Breast epithelium (tissue), 4 donors: ENCODE results near the gene FUNDC2. TPM values are rescaled to one million over a fixed set of nuclear protein-coding genes. Genes with fewer than 3 reads are reported as not detected.
A peak's percentile ranks its signal among the peaks of the same experiment; 100 is the strongest.

Source experiments
- DNase-seq, 2 donors: peaks; one replicate each; pipeline ENCODE4 v3.0.0-alpha.2; 2019; ENCODE audit warnings: low spot score in 2 of 2
- H3K27ac ChIP-seq, 2 donors: fragments of 200-600 bp; sonication (generic) in 1 of 2; one replicate each; pipeline ENCODE4 v1.5.1; 2016 to 2019; ENCODE audit warnings: mild to moderate bottlenecking in 1 of 2
- H3K27me3 ChIP-seq, 2 donors: fragments of 200-600 bp; sonication (generic) in 1 of 2; one replicate each; pipeline versions ENCODE4 v1.5.1 to v1.6.0; 2017 to 2019; ENCODE audit warnings: control low read depth in 1 of 2, mild to moderate bottlenecking in 1 of 2
- H3K36me3 ChIP-seq: fragments of 200-600 bp; one replicate; pipeline ENCODE4 v1.5.1; 2019
- H3K4me1 ChIP-seq, 2 donors: fragments of 200-600 bp; sonication (generic); one replicate each; pipeline ENCODE4 v1.5.1; 2016 to 2019; ENCODE audit warnings: control low read depth in 1 of 2
- H3K4me3 ChIP-seq, 3 donors: fragments of 200-600 bp; sonication (generic); 1 replicate in 2 of 3; 2 replicates in 1 of 3; pipeline ENCODE4 v1.5.1; 2016 to 2019; ENCODE audit warnings: mild to moderate bottlenecking in 3 of 3, moderate library complexity in 2 of 3
- H3K9me3 ChIP-seq, 2 donors: fragments of 200-600 bp; sonication (generic) in 1 of 2; one replicate each; pipeline ENCODE4 v1.5.1; 2016 to 2019; ENCODE audit warnings: control low read depth in 1 of 2
- POLR2A ChIP-seq: fragments of 450-650 bp; IDR thresholded peaks from one replicate; pipeline ENCODE4 v1.6.1; 2016; ENCODE audit warnings: antibody characterized with exemption, mild to moderate bottlenecking, moderate library complexity
- POLR2AphosphoS5 ChIP-seq, 3 donors: sonication (generic); formaldehyde crosslinking; IDR thresholded peaks; one replicate each; pipeline ENCODE4 v1.6.1; 2017; ENCODE audit warnings: antibody characterized with exemption in 3 of 3
- intact Hi-C: fragments of 100-400 bp; cut with DNase I; formaldehyde crosslinking; loops from one replicate; pipeline ENCODE4 v1.15.1; 2023; ENCODE audit warnings: low total_unique reads
- total RNA-seq, 3 donors: library from RNA; depleted of rRNA; stranded (reverse); fragments of >200 nt; gene quantifications; one replicate each; pipeline ENCODE4 v1.1.0, GENCODE V29; 2016
- TF ChIP-seq, protein P1 (sequence below), 3 donors: fragments of 450-650 bp; IDR thresholded peaks; one replicate each; pipeline ENCODE4 v1.5.1; 2016 to 2017; ENCODE audit warnings: antibody characterized with exemption in 3 of 3, mild to moderate bottlenecking in 3 of 3, moderate library complexity in 3 of 3

The FUNDC2 gene
- total RNA-seq, 3 donors from 2014 or later: 76.7 to 99.0 (median 81.0) TPM

DNA sequence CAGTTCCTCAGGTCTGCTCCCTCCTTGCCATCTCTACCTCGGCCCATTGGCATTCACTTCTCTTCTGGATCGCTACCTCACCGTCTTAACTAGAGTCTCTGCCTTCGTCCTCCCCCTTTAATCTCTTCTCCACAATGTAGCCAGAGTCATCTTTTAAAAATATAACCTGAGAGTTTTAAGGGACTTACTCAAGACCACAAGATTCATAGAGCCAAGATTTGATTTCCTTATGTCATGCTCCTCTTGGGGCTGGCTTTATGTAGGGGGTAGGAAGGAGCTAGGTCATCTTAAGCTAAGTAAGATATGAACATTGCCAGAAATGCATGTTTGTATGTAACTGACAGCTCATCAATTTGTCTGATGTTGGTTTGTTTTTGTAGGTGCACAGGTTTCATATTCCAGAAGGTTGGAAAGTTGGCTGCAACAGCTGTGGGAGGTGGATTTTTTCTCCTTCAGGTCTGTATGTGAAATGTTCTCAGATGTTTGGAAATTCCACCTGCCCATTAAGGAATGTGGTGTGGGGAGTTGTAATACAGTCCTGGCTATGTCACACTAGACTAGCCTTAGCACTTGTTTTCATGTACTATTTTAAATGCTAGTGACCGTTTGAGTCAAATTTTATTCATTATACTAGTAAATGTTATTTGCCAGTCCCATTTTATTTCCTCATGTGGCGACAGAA is 19.6 kb downstream of the FUNDC2 start:
- TF ChIP-seq, protein P1, sequence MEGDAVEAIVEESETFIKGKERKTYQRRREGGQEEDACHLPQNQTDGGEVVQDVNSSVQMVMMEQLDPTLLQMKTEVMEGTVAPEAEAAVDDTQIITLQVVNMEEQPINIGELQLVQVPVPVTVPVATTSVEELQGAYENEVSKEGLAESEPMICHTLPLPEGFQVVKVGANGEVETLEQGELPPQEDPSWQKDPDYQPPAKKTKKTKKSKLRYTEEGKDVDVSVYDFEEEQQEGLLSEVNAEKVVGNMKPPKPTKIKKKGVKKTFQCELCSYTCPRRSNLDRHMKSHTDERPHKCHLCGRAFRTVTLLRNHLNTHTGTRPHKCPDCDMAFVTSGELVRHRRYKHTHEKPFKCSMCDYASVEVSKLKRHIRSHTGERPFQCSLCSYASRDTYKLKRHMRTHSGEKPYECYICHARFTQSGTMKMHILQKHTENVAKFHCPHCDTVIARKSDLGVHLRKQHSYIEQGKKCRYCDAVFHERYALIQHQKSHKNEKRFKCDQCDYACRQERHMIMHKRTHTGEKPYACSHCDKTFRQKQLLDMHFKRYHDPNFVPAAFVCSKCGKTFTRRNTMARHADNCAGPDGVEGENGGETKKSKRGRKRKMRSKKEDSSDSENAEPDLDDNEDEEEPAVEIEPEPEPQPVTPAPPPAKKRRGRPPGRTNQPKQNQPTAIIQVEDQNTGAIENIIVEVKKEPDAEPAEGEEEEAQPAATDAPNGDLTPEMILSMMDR (IDR thresholded peaks at IDR 0.05): no peak
- TF ChIP-seq POLR2AphosphoS5 (IDR thresholded peaks at IDR 0.05): no peak
- TF ChIP-seq POLR2A: no peak
- no peaks in the 10 kb centered on the region for H3K27me3 ChIP-seq
- DNase-seq: no peak
- no peak overlapping the region for H3K4me3 ChIP-seq
- H3K36me3 ChIP-seq: no peaks in the 10 kb centered on the region
- no peaks in the 10 kb centered on the region for H3K9me3 ChIP-seq
- no peak overlapping the region for H3K27ac ChIP-seq
- intact Hi-C loops: no loop called here
- no peaks in the 10 kb centered on the region for H3K4me1 ChIP-seq

DNA sequence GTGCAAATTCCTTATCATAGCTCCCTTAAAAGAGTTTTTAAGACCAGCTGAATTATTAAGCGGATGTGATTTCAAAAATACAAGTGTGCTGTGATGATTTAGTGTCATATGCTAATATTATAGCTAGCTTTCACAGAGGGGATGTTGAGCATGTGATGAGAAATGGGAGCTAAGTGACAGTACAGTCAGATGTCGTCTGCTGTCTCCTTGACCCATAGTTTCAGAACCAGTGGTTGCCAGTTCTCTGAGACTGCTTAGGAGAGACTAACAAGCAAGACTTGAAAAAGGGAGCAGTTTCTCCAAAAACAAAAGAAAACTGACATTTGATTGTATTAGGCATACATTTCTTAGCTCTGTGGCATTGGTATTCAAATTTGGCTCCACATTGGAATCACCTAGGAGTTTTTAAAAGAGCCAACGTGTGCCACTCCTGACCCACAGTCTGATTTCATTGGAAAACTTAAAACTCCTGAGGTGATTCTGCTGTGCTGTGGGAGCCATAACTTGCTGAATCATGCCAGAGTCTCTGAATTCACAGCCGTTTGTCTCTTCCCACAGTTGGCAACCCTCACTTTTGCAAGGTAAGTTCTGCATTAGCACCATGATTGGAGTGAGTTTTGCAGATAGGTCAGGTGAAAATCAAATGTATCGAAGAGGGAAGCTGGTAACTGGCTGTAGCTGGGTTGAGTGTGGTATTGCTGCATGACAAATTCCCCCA is 20.3 kb downstream of the FUNDC2 start:
- Histone ChIP-seq H3K36me3 (no peaks in the 10 kb centered on the region), H3K27me3 (no peaks in the 10 kb centered on the region), H3K4me3 (no peak overlapping the region), H3K27ac (no peak overlapping the region), H3K4me1 (no peaks in the 10 kb centered on the region), H3K9me3 (no peaks in the 10 kb centered on the region)
- intact Hi-C loops: no loop called here
- DNase-seq: no peak
- TF ChIP-seq, protein P1 (IDR thresholded peaks at IDR 0.05): no peak
- no peak for TF ChIP-seq POLR2AphosphoS5 (IDR thresholded peaks at IDR 0.05)
- no peak for TF ChIP-seq POLR2A

DNA sequence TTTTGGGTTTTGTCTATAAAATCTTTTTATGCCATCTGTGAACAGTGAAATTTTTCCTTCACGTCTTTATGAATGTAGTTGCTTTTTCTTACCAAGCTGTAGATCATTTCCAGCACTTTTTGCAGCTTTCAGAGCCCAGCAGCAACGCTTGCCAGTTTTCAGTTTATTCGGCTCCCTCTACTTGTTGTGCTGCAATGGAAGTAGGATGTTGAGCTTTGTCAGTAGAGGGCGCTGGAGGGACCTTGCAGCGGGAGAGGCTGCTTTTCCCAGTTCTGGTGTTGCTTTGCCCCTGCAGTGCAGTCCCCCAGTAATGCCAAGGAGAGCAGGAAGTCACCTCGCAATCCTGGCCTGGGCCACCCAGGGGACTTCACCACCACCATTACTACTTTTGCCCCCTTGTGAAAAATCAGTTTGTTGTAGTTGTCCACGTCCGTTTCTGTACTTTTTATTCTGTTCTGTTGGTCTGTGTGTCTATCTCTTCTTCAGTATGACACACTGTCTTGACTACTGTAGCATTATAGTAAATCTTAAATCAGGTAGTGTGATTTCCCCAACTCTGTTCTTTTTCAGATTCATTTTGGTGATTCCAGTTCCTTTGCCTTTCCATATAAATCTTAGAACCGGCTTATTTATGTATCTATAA is 22.5 kb downstream of the FUNDC2 start:
- no peak for DNase-seq

DNA sequence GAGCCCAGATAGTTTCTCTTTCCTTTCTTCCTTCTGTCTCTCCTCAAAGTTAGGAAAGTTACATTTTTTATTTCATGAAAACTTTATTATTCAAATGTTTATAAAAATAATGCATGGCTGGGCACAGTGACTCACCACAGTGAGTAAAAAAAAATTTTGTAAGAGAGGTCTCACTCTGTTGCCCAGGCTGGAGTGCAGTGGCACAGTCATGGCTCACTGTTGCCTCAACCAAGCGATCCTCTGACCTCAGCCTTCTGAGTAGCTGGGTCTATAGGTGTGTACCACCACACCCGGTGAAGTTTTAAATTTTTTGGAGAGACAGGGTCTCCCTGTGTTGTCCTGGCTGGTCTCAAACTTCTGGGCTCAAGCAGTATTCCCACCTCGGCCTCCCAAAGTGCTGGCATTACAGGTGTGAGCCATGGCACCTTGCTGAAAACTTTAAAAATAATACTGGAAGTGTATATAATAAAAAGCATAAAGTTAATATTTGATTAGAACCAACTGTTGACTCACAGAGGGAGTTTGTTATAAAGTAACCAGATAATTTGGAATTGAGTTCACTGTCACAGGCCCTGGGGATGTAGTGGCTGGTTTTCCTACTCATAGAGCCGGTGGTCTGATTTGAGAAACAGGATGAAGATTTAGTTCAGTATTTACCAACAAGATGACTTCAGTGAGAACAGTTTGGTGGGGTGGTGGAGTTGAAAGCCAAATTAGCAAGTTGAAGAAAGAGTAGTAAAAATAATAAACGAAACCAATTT is 26.3 kb downstream of the FUNDC2 start:
- H3K4me1 ChIP-seq: no peaks in the 10 kb centered on the region
- no peak for DNase-seq
- H3K27ac ChIP-seq: no peak overlapping the region
- no peaks in the 10 kb centered on the region for H3K9me3 ChIP-seq
- H3K27me3 ChIP-seq: no peaks in the 10 kb centered on the region
- H3K4me3 ChIP-seq: no peak overlapping the region
- TF ChIP-seq, protein P1 (IDR thresholded peaks at IDR 0.05): no peak
- no peak for TF ChIP-seq POLR2A
- no peak for TF ChIP-seq POLR2AphosphoS5 (IDR thresholded peaks at IDR 0.05)
- H3K36me3 ChIP-seq: no peaks in the 10 kb centered on the region
- intact Hi-C loops: no loop called here

More for the DNA sequence above, 22.5 kb downstream of the FUNDC2 start:
- Histone ChIP-seq H3K36me3 (no peaks in the 10 kb centered on the region), H3K4me3 (no peak overlapping the region), H3K9me3 (no peaks in the 10 kb centered on the region), H3K27me3 (no peaks in the 10 kb centered on the region), H3K27ac (no peak overlapping the region), H3K4me1 (no peaks in the 10 kb centered on the region)
- no peak for TF ChIP-seq POLR2AphosphoS5 (IDR thresholded peaks at IDR 0.05)
- TF ChIP-seq POLR2A: no peak
- TF ChIP-seq, protein P1 (IDR thresholded peaks at IDR 0.05): peak in 1 of 3 donors; percentile 21
- intact Hi-C loops: no loop called here
